HG03135 (cell line): ENCODE data around the gene GINS2.

Source experiments
- ATAC-seq: cut with Tn5 transposase; IDR thresholded peaks from one replicate; pipeline ENCODE4 v1.9.1; 2021; ENCODE audit warnings: mild to moderate bottlenecking, moderate library complexity; ENCODE audit not compliant: unreplicated experiment

The GINS2 gene

GRCh38 chr16:85628265-85628556, 60.5 kb downstream of the GINS2 start:
- no peak for ATAC-seq

- no peak for ATAC-seq
Observed at GRCh38 chr16:85627526-85628264, 61.1 kb downstream of the GINS2 start.

- ATAC-seq = no peak
Observed at GRCh38 chr16:85627089-85627488, 61.7 kb downstream of the GINS2 start.
